H1 (cell line): ENCODE results near the gene SEMA6A.

Source experiments
- CTCF ChIP-seq, 3 experiments: IDR thresholded peaks; 1 replicate in 2 of 3; 2 replicates in 1 of 3; pipeline versions ENCODE4 v1.5.1 to v1.6.1; 2011; ENCODE audit warnings: low read length in 3 of 3, mild to moderate bottlenecking in 3 of 3, inconsistent platforms in 2 of 3, low read depth in 1 of 3, moderate library complexity in 1 of 3; ENCODE audit not compliant: insufficient read depth in 1 of 3; ENCODE audit errors: control extremely low read depth in 1 of 3
- EZH2 ChIP-seq: fragments of 200-600 bp; sonication (generic); IDR thresholded peaks from 2 replicates; pipeline ENCODE4 v1.7.1; 2012; ENCODE audit warnings: low read depth, mild to moderate bottlenecking, moderate library complexity, low read length, inconsistent platforms; ENCODE audit not compliant: severe bottlenecking
- JUN ChIP-seq: IDR thresholded peaks from 2 replicates; pipeline ENCODE4 v1.6.1; 2011; ENCODE audit warnings: low read depth, mild to moderate bottlenecking, improper control_type of control experiment, low read length
- PHF8 ChIP-seq: fragments of 200-600 bp; sonication (generic); conservative IDR thresholded peaks from 2 replicates; pipeline ENCODE4 v1.7.1; 2012; ENCODE audit warnings: low read depth, mild to moderate bottlenecking, inconsistent platforms, low read length, moderate library complexity
- SP1 ChIP-seq: IDR thresholded peaks from 2 replicates; pipeline ENCODE4 v1.6.1; 2011; ENCODE audit warnings: low read depth, low read length
- USF2 ChIP-seq: IDR thresholded peaks from 2 replicates; pipeline ENCODE4 v1.6.1; 2011; ENCODE audit warnings: low read length, improper control_type of control experiment

- TF ChIP-seq JUN, result no peak
- TF ChIP-seq CTCF (IDR thresholded peaks at IDR 0.05; ENCODE audit: control extremely low read depth in 1 of 3, insufficient read depth in 1 of 3, low read depth in 1 of 3, low read length in 3 of 3), result no peak
- no peak for TF ChIP-seq EZH2
- TF ChIP-seq SP1, result no peak
- TF ChIP-seq USF2, result no peak
- TF ChIP-seq PHF8, result no peak
Measured at GRCh38 chr5:116424258-116424615, 150.4 kb downstream of the SEMA6A start.
